ENCODE data around the gene CDON.

CDON gene

GRCh38 chr11:126012852-126013251 is 49.8 kb downstream of the CDON start:
- no peak for TF ChIP-seq CTCF (IDR thresholded peaks at IDR 0.05; ENCODE audit: low read depth, low read length)
- no peak overlapping the region for H3K4me3 ChIP-seq (replicated peaks in 1 of 2; ENCODE audit: low read depth in 2 of 2, low read length in 2 of 2)
- no peak for DNase-seq (ENCODE audit: low read depth in 2 of 2)

GRCh38 chr11:126011754-126012153 is 50.9 kb downstream of the CDON start:
- DNase-seq (ENCODE audit: low read depth in 2 of 2) = no peak
- TF ChIP-seq CTCF (IDR thresholded peaks at IDR 0.05; ENCODE audit: low read depth, low read length) = no peak
- H3K4me3 ChIP-seq (replicated peaks in 1 of 2; ENCODE audit: low read depth in 2 of 2, low read length in 2 of 2) = no peak overlapping the region

- H3K4me3 ChIP-seq (replicated peaks in 1 of 2; ENCODE audit: low read depth in 2 of 2, low read length in 2 of 2) = no peak overlapping the region
- DNase-seq (ENCODE audit: low read depth in 2 of 2) = peak in 1 of 2 donors; percentile 10
- TF ChIP-seq CTCF (IDR thresholded peaks at IDR 0.05; ENCODE audit: low read depth, low read length) = no peak
These were observed 51.4 kb downstream of the CDON start for GRCh38 chr11:126011265-126011664.

- DNase-seq (ENCODE audit: low read depth in 2 of 2) = no peak
- H3K4me3 ChIP-seq (replicated peaks in 1 of 2; ENCODE audit: low read depth in 2 of 2, low read length in 2 of 2) = no peak overlapping the region
- TF ChIP-seq CTCF (IDR thresholded peaks at IDR 0.05; ENCODE audit: low read depth, low read length) = no peak
These were observed 53.7 kb downstream of the CDON start for GRCh38 chr11:126008956-126009355.

GRCh38 chr11:126007238-126007637 is 55.4 kb downstream of the CDON start:
- no peak overlapping the region for H3K4me3 ChIP-seq (replicated peaks in 1 of 2; ENCODE audit: low read depth in 2 of 2, low read length in 2 of 2)
- no peak for TF ChIP-seq CTCF (IDR thresholded peaks at IDR 0.05; ENCODE audit: low read depth, low read length)
- DNase-seq (ENCODE audit: low read depth in 2 of 2) = peak; percentile 30 to 41

- H3K4me3 ChIP-seq (replicated peaks in 1 of 2; ENCODE audit: low read depth in 2 of 2, low read length in 2 of 2) = no peak overlapping the region
- no peak for TF ChIP-seq CTCF (IDR thresholded peaks at IDR 0.05; ENCODE audit: low read depth, low read length)
- no peak for DNase-seq (ENCODE audit: low read depth in 2 of 2)
These were observed 56.6 kb downstream of the CDON start for GRCh38 chr11:126006068-126006467.

GRCh38 chr11:126002181-126002580 is 60.5 kb downstream of the CDON start:
- TF ChIP-seq CTCF (IDR thresholded peaks at IDR 0.05; ENCODE audit: low read depth, low read length) = no peak
- DNase-seq (ENCODE audit: low read depth in 2 of 2) = no peak
- no peak overlapping the region for H3K4me3 ChIP-seq (replicated peaks in 1 of 2; ENCODE audit: low read depth in 2 of 2, low read length in 2 of 2)
